Islet precursor cell (in vitro differentiated cells): ENCODE measurements around the gene RABGAP1L.
"Not testable (repeated sequence)": the region's sequence is repeated elsewhere in the genome, so short reads cannot be mapped to it uniquely, and the experiment has no call there.

ENCODE experiments used
- DNase-seq: peaks from one replicate; pipeline ENCODE4 v3.0.0-alpha.2; 2018

The RABGAP1L gene

GRCh38 chr1:175019524-175019923 lies 860.2 kb downstream of the RABGAP1L start:
- DNase-seq: no peak

DNA sequence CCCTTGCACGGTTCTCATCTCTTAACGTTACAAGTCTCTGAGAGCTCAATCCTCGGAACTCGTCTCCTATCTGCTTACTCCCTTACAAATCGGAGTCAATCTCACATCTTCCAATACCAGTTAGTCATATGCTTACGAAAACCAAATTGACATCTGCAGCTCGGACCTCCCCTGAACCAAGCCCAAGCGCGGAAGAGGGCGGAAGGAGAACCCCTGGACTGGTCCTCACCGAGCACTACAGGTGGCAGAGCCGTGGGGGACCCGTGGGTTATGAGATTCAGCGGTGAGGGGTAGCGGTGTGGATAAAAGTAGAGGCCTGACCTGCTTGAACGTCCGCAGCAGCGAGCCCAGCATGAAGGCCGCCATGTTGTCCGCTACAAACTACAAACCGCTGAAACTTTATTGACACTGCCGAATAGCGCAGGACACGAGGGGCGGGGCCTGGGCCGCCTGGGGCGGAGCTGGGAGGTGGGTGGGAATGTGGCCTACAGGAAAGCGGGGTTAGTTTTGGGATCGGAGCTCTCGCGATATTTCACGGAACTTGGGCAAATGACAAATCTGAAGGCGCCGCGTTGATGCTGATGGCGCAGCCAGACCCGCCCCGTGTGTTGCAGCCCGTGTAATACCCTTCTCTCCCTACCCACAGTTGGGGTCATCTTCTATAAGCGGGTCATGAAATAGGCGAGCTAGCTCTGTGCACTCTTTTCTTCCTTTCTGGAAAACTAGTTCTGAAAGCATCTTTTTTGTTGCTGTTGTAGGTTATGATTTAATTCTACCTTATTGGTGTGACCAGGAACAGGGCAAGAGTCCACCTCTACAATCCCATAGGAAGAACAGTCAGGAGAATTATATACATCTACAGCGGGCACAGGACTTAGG lies 864.0 kb downstream of the RABGAP1L start, which contains the start of gene MRPS14:
Gene MRPS14, minus strand, starts transcription at position 383 of the 879 bp plus-strand sequence. Its CDS starts 17 bp downstream, at position 366.
- peak; percentile 99 for DNase-seq

DNA sequence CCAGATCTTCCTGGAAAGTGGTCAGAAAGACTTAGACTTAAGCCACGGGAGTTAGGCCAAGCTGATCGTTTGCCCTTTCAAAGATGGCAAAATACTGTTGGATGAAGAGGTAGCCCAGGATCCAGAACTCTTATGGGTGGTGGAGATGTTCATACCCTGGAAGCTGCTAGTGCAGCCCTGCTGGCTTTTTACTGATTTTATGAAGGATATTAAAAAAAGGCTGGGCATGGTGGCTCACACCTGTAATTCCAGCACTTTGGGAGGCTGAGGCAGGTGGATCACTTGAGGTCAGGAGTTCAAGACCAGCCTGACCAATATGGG lies 864.6 kb downstream of the RABGAP1L start:
- not testable (repeated sequence) for DNase-seq

- DNase-seq: no peak
Measured at GRCh38 chr1:175024773-175025172, 865.5 kb downstream of the RABGAP1L start.

DNA sequence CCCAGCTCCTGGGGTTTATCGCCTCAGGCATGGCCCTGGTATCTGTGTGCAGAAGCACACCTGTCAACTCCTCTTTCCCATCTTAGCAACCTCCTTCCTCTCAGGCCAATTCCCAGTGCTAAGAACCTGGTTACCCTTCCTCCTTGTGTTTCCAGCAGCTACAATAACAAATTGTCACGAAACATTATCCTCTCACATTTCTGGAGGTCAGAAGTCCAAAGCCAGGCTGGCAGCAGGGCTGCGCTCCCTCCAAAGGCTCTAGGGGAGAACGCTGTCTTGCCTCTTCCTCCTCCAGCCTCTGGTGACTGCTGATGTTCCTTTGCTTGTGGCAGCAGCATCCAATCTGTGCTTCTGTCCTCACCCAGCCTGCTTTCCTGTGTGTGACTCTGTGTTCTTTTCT lies 874.6 kb downstream of the RABGAP1L start:
- DNase-seq: no peak

- no peak for DNase-seq
Measured at GRCh38 chr1:175034775-175035174, 875.5 kb downstream of the RABGAP1L start.

DNA sequence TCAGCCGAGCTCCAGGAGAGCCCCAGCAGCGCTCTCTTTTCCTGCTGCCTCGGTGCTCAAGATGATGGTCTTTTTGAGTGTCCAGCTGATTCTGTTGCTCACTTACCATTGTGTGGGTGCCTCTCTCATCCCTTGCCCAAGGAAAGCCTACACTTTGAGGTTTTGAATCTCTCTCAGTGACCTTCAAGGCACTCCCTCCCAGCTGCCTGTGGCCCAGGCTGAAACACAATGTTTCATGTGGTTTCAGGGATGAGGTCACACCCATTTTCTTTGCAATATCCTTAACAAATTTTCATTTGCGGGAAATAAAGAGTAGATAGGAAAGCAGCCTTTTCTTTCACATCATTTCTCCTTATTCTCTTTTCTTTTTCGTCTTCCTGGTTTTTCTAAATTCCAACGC lies 876.5 kb downstream of the RABGAP1L start:
- DNase-seq: no peak

GRCh38 chr1:175036476-175036875 lies 877.2 kb downstream of the RABGAP1L start:
- no peak for DNase-seq

- DNase-seq: no peak
Measured at GRCh38 chr1:175037416-175037815, 878.1 kb downstream of the RABGAP1L start.

GRCh38 chr1:175040324-175040879 lies 881.1 kb downstream of the RABGAP1L start:
- DNase-seq: no peak

- DNase-seq: no peak
Measured at GRCh38 chr1:175042650-175043049, 883.3 kb downstream of the RABGAP1L start.

GRCh38 chr1:175043824-175044223 lies 884.5 kb downstream of the RABGAP1L start:
- DNase-seq: peak; percentile 66

DNA sequence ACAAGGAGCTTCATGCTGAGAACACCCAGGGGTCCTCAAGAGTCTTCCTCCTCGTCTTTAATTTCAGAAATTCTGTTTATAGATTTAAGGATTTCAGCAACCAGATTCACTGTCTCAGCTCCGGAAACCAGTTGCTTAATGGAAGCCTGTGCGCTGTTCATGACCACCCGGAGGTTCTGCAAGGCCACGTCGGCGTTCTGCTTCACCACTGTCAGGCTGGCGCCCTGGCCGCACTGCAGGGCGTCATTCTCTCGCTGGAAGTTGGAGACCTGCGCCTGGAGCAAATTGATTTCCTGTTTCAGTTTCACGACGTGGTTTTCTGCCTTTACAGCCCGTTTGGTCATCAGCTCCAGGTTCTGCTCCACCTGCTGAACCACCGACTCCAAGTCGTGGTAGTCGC lies 885.3 kb downstream of the RABGAP1L start:
- DNase-seq: not testable (repeated sequence)
